ENCODE measurements around the gene KIAA1755. TPM values are rescaled to one million over a fixed set of nuclear protein-coding genes. Genes with fewer than 3 reads are reported as not detected.

KIAA1755 gene
- total and polyA plus RNA-seq, 2 donors (not counting 1 experiment from before 2014, with no cell fraction given) = not detected

DNA sequence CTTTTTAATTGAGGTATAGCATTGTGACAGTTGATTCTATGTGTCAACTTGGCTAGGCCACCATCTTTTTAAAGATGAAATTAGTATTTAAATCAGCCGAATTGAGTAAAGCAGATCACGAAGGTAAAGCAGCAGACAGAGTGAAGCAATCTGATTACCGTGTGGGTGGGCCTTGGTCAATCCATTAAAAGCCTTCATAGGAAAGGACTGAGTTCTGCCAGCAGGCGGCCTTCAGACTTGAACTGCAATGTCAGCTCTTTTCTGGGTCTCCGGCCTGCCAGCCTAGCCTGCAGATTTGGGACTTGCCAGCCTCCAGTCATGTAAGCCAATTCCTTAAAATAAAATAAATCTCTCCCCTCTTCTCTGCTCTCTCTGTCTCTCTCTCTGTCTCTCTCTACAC, 73.0 kb downstream of the KIAA1755 start:
- Histone ChIP-seq H3K4me3 (ENCODE audit: control extremely low read depth in 1 of 5, extremely low read depth in 1 of 5, insufficient read depth in 1 of 5, low read depth in 2 of 5, low read length in 4 of 5) (no peak overlapping the region), H3K9ac (ENCODE audit: low read length) (no peak overlapping the region), H3K79me2 (ENCODE audit: control insufficient read depth, insufficient read depth, low read length) (no peaks in the 10 kb centered on the region), H4K20me1 (ENCODE audit: control insufficient read depth, insufficient read depth, low read length, poor library complexity, severe bottlenecking) (no peaks in the 10 kb centered on the region), H3K36me3 (replicated peaks in 1 of 2; ENCODE audit: control extremely low read depth in 1 of 2, control insufficient read depth in 1 of 2, extremely low read depth in 1 of 2, insufficient read depth in 2 of 2, low read length in 1 of 2) (no peaks in the 10 kb centered on the region), H3K4me1 (ENCODE audit: control insufficient read depth in 2 of 2, insufficient read depth in 2 of 2, low read length in 2 of 2) (no peaks in the 10 kb centered on the region), H2AFZ (ENCODE audit: insufficient read depth, low read depth, low read length, poor library complexity, severe bottlenecking) (no peak overlapping the region), H3K27ac (ENCODE audit: low read length in 2 of 2) (no peak overlapping the region), H3K9me3 (ENCODE audit: control extremely low read depth in 1 of 3, control insufficient read depth in 2 of 3, insufficient read depth in 1 of 3, low read length in 2 of 3) (no peaks in the 10 kb centered on the region), H3K4me2 (replicated peaks; ENCODE audit: low read depth, low read length, poor library complexity, severe bottlenecking) (no peak overlapping the region), H3K27me3 (replicated peaks in 1 of 4; ENCODE audit: control extremely low read depth in 1 of 4, control insufficient read depth in 3 of 4, insufficient read depth in 4 of 4, low read length in 3 of 4) (peaks cover 0 to 5% (median under 1%) of the 10 kb centered on the region in 4 experiments)
- ATAC-seq (ENCODE audit: low read depth) (no peak), DNase-seq (no peak)
- intact Hi-C loops (cut with micrococcal nuclease) = no loop called here
- CTCF ChIA-PET = no interaction called here
- Mint-ChIP-seq H3K9me3 (ENCODE audit: insufficient read depth) (no peaks in the 10 kb centered on the region), H3K4me1 (no peaks in the 10 kb centered on the region), H3K27ac (no peak overlapping the region), H3K27me3 (peaks cover 17% of the 10 kb centered on the region), H3K4me3 (no peak overlapping the region)
- WGBS (ENCODE audit: insufficient coverage) = 95% methylated on average over 5 of the region's 5 CpGs
- TF ChIP-seq EZH2 (IDR thresholded peaks at IDR 0.05; ENCODE audit: borderline replicate concordance, insufficient read depth, low read depth, low read length, poor library complexity, severe bottlenecking) = no peak
- TF ChIP-seq, protein P1, sequence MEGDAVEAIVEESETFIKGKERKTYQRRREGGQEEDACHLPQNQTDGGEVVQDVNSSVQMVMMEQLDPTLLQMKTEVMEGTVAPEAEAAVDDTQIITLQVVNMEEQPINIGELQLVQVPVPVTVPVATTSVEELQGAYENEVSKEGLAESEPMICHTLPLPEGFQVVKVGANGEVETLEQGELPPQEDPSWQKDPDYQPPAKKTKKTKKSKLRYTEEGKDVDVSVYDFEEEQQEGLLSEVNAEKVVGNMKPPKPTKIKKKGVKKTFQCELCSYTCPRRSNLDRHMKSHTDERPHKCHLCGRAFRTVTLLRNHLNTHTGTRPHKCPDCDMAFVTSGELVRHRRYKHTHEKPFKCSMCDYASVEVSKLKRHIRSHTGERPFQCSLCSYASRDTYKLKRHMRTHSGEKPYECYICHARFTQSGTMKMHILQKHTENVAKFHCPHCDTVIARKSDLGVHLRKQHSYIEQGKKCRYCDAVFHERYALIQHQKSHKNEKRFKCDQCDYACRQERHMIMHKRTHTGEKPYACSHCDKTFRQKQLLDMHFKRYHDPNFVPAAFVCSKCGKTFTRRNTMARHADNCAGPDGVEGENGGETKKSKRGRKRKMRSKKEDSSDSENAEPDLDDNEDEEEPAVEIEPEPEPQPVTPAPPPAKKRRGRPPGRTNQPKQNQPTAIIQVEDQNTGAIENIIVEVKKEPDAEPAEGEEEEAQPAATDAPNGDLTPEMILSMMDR (IDR thresholded peaks at IDR 0.05) = no peak
- POLR2A ChIA-PET = no interaction called here

DNA sequence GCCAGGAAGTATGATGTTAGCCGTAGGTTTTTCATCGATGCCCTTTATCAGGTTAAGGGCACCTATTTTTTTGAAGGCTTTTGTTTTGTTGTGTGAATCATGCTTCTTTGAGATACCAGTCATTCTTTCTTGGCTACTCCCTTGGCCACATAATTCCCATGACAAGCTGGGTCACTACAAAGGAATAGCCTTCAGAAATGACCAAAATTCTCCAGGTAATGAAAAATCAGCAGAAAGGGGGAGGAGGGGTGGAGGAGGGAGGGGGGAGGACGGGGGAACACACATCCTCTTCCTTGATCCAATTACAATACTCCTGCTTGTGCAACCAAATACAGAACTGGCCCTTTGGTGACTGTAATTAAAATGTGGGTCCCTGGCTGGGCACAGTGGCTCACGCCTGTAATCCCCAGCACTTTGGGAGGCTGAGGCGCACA, 73.7 kb downstream of the KIAA1755 start:
- ATAC-seq (ENCODE audit: low read depth) (no peak), DNase-seq (no peak)
- Mint-ChIP-seq H3K27ac (no peak overlapping the region), H3K27me3 (peaks cover 17% of the 10 kb centered on the region), H3K4me3 (no peak overlapping the region), H3K9me3 (ENCODE audit: insufficient read depth) (no peaks in the 10 kb centered on the region), H3K4me1 (no peaks in the 10 kb centered on the region)
- Histone ChIP-seq H3K9ac (ENCODE audit: low read length) (no peak overlapping the region), H3K36me3 (replicated peaks in 1 of 2; ENCODE audit: control extremely low read depth in 1 of 2, control insufficient read depth in 1 of 2, extremely low read depth in 1 of 2, insufficient read depth in 2 of 2, low read length in 1 of 2) (no peaks in the 10 kb centered on the region), H2AFZ (ENCODE audit: insufficient read depth, low read depth, low read length, poor library complexity, severe bottlenecking) (no peak overlapping the region), H3K9me3 (ENCODE audit: control extremely low read depth in 1 of 3, control insufficient read depth in 2 of 3, insufficient read depth in 1 of 3, low read length in 2 of 3) (no peaks in the 10 kb centered on the region), H3K27me3 (replicated peaks in 1 of 4; ENCODE audit: control extremely low read depth in 1 of 4, control insufficient read depth in 3 of 4, insufficient read depth in 4 of 4, low read length in 3 of 4) (peaks cover 0 to 3% (median 0%) of the 10 kb centered on the region in 4 experiments), H4K20me1 (ENCODE audit: control insufficient read depth, insufficient read depth, low read length, poor library complexity, severe bottlenecking) (no peaks in the 10 kb centered on the region), H3K4me3 (ENCODE audit: control extremely low read depth in 1 of 5, extremely low read depth in 1 of 5, insufficient read depth in 1 of 5, low read depth in 2 of 5, low read length in 4 of 5) (no peak overlapping the region), H3K4me2 (replicated peaks; ENCODE audit: low read depth, low read length, poor library complexity, severe bottlenecking) (no peak overlapping the region), H3K27ac (ENCODE audit: low read length in 2 of 2) (no peak overlapping the region), H3K79me2 (ENCODE audit: control insufficient read depth, insufficient read depth, low read length) (no peaks in the 10 kb centered on the region), H3K4me1 (ENCODE audit: control insufficient read depth in 2 of 2, insufficient read depth in 2 of 2, low read length in 2 of 2) (no peaks in the 10 kb centered on the region)
- 83% methylated on average over 2 of the region's 5 CpGs for WGBS (ENCODE audit: insufficient coverage)
- no peak for TF ChIP-seq EZH2 (IDR thresholded peaks at IDR 0.05; ENCODE audit: borderline replicate concordance, insufficient read depth, low read depth, low read length, poor library complexity, severe bottlenecking)
- TF ChIP-seq, protein P1 (IDR thresholded peaks at IDR 0.05) = no peak
- CTCF ChIA-PET = no interaction called here
- POLR2A ChIA-PET = no interaction called here
- intact Hi-C loops (cut with micrococcal nuclease) = no loop called here
